Type B pancreatic cell (in vitro differentiated cells): ENCODE data around the gene HIVEP3. TPM values are rescaled to one million over a fixed set of nuclear protein-coding genes. Genes with fewer than 3 reads are reported as not detected.

Source experiments
- DNase-seq: peaks from one replicate; pipeline ENCODE4 v3.0.0; 2021; ENCODE audit warnings: mixed read lengths; ENCODE audit not compliant: unreplicated experiment; ENCODE audit errors: extremely low spot score
- H3K27ac Mint-ChIP-seq: 2 replicates; pipeline ENCODE4 v1.8.0; 2021; ENCODE audit warnings: mild to moderate bottlenecking, mixed read lengths
- H3K27me3 Mint-ChIP-seq: 2 replicates; pipeline ENCODE4 v1.8.0; 2021; ENCODE audit warnings: mixed read lengths
- H3K36me3 Mint-ChIP-seq: 2 replicates; pipeline ENCODE4 v1.8.0; 2021; ENCODE audit warnings: mixed read lengths
- H3K4me1 Mint-ChIP-seq: one replicate; pipeline ENCODE4 v1.8.0; 2021; ENCODE audit warnings: mixed read lengths; ENCODE audit not compliant: unreplicated experiment
- H3K4me3 Mint-ChIP-seq: 2 replicates; pipeline ENCODE4 v1.8.0; 2021; ENCODE audit warnings: mild to moderate bottlenecking, mixed read lengths
- H3K9me3 Mint-ChIP-seq: 2 replicates; pipeline ENCODE4 v1.8.0; 2021; ENCODE audit warnings: mixed read lengths
- CTCF ChIP-seq: fragments of 200-600 bp; sonication (generic); conservative IDR thresholded peaks from 2 replicates; pipeline ENCODE4 v1.5.0; 2021; ENCODE audit warnings: antibody characterized with exemption, mild to moderate bottlenecking
- total RNA-seq: library from RNA; stranded (reverse); gene quantifications from 2 replicates; pipeline ENCODE4 v1.2.1, GENCODE V29; 2021; ENCODE audit warnings: low replicate concordance

The HIVEP3 gene
- total RNA-seq, 1 donor from 2014 or later, result 9.2 TPM

DNA sequence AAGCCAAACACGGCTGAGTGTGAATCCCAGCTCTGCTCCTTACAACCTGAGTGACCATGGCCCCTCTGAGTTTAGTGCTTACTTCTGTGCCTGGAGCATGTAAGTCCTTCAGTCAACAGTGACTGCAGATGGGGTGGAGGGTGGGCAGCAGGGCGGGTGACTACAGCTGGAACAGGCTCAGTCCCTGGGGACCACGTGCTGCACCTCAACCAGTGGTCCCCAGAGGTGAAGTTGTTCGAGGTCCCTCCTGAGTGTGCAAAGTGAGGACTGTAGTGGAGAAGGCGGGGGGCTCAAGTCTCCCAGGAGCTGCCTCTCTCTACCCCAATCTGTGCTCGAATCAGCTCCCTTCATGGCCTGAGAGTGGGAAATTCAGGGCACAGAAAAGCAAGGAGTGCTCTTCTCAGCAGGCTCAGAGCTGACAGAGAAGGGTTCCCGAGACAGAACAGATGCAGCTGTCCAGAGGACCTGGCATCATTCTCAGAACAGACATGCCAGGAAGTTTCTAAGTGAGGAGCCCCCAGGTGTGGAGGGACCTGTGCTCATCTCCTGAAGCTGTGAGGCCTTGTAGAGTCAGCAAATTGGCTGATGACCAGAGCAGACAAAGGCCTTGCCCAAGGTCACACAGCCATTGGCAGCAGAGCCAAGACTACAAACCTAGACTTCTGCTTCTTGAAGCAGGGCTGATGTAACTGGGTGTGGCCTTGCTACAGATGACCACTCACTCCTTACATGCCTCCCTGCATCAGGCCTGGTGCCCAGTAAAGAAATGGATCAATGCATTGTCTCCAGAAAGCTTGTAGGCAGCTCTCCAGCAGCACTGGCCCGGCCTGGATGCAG is 372.5 kb downstream of the HIVEP3 start:
- H3K27me3 Mint-ChIP-seq, result peaks cover 10% of the 10 kb centered on the region
- peaks cover 5% of the 10 kb centered on the region for H3K9me3 Mint-ChIP-seq
- no peaks in the 10 kb centered on the region for H3K4me1 Mint-ChIP-seq
- H3K36me3 Mint-ChIP-seq, result no peaks in the 10 kb centered on the region
- no peak overlapping the region for H3K4me3 Mint-ChIP-seq
- no peak for TF ChIP-seq CTCF
- no peak for DNase-seq
- no peak overlapping the region for H3K27ac Mint-ChIP-seq

GRCh38 chr1:41542196-41542930 is 376.4 kb downstream of the HIVEP3 start:
- DNase-seq, result no peak
- Mint-ChIP-seq H3K27ac (no peak overlapping the region), H3K9me3 (no peaks in the 10 kb centered on the region), H3K36me3 (no peaks in the 10 kb centered on the region), H3K4me1 (peaks cover 7% of the 10 kb centered on the region), H3K27me3 (peaks cover 5% of the 10 kb centered on the region), H3K4me3 (no peak overlapping the region)
- no peak for TF ChIP-seq CTCF

GRCh38 chr1:41541592-41541952 is 377.1 kb downstream of the HIVEP3 start:
- Mint-ChIP-seq H3K27ac (no peak overlapping the region), H3K4me1 (peaks cover 7% of the 10 kb centered on the region), H3K4me3 (no peak overlapping the region), H3K36me3 (no peaks in the 10 kb centered on the region), H3K9me3 (no peaks in the 10 kb centered on the region), H3K27me3 (peaks cover 5% of the 10 kb centered on the region)
- TF ChIP-seq CTCF, result no peak
- DNase-seq, result no peak

DNA sequence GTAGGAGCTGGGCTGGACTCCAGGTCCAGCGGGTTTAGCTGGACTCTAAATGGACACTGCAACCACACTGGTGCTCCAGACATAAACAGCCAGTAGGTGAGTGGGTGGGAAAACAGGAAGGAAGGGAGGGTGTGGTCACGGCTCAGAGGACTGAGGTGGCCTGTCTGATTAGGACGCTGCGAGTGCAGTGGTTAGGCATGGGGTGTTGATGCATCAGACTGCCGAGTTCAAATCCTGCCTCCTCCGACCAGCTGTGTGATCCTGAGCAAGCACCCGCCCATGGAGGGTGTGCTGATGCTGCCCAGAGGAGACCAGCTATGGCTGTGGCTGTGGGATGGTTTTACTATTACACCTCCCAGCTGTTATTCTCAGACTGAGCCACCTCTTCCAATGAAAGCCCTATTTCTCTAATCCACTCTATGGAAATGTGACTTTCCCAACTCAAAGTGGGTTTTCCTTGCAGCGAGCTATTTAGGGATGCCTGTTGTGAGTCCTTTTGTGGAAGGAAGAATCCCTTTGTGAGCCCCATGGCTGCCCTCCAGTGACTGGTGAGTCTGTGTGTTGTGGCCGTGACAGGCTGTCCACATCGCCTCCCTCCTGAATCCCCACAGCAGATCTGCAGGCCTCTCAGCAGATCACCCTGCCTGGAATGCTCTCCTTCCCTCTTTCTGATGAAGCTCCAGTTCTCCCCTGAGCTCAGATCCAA is 377.7 kb downstream of the HIVEP3 start:
- H3K27ac Mint-ChIP-seq, result no peak overlapping the region
- TF ChIP-seq CTCF, result no peak
- H3K9me3 Mint-ChIP-seq, result no peaks in the 10 kb centered on the region
- H3K36me3 Mint-ChIP-seq, result no peaks in the 10 kb centered on the region
- H3K4me1 Mint-ChIP-seq, result peaks cover 10% of the 10 kb centered on the region
- H3K4me3 Mint-ChIP-seq, result no peak overlapping the region
- peaks cover 8% of the 10 kb centered on the region for H3K27me3 Mint-ChIP-seq
- DNase-seq, result no peak

- H3K4me3 Mint-ChIP-seq, result no peak overlapping the region
- no peaks in the 10 kb centered on the region for H3K36me3 Mint-ChIP-seq
- H3K4me1 Mint-ChIP-seq, result peaks cover 10% of the 10 kb centered on the region
- no peak overlapping the region for H3K27ac Mint-ChIP-seq
- TF ChIP-seq CTCF, result no peak
- H3K9me3 Mint-ChIP-seq, result no peaks in the 10 kb centered on the region
- no peak for DNase-seq
- peaks cover 11% of the 10 kb centered on the region for H3K27me3 Mint-ChIP-seq
Measured at GRCh38 chr1:41539999-41540398, 378.7 kb downstream of the HIVEP3 start.
